Lower leg skin (tissue), 3 donors: Measurements from ENCODE around the gene PNLDC1.

Source experiments
- POLR2A ChIP-seq, 2 donors: fragments of 450-650 bp; IDR thresholded peaks; one replicate each; pipeline ENCODE4 v1.6.1; 2016 to 2017; ENCODE audit warnings: antibody characterized with exemption in 2 of 2, mild to moderate bottlenecking in 1 of 2, moderate library complexity in 1 of 2
- TF ChIP-seq, protein P1 (sequence below), 3 donors: fragments of 450-650 bp; IDR thresholded peaks; one replicate each; pipeline ENCODE4 v1.5.1; 2016; ENCODE audit warnings: antibody characterized with exemption in 3 of 3, mild to moderate bottlenecking in 3 of 3, moderate library complexity in 2 of 3

DNA sequence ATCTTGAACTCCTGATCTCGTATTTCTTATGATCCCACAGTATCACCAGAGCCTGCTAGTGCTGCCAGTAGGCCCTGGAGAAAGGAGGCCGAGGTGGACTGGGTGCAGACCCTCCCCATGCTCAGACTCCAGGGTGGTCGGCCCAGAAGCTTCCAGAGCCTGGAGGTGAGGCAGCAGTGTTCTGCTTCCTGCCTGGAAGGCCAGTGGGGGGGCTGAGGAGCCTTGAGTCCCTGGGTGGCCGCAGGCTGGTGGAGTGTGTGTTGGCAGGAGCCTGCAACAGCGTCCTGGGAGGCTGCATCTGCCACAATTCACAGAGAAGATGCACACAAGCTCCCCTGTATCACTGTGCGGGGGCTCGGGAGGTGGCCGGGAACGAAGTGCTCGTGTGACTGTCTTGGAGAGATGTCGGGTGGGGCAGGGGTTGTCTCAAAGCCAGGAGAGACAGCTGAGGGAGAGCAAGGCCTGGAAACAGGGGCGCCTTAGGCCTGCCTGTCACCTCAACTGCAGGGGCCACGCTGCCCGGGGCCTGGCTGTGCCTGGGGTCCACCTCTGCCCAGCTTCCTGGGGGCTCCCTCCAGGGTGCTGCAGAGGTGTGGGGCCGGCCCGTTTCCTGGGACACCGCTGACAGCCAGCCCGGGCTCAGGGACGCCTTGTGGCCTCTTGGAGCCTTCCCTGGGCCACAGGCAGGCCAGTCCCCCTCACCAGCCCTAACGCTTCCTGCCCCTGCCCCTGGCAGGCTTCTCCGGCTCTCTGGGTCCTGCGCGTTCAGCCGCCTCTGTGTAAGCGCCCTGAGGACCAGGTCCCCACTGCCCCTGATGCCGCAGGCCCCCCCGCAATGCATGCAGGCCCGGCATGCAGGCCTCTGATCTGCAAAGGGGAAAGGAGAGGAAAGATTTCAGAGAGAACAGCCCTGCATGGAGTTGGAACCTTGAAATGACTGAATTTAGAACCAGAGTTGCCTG is 66.5 kb downstream of the PNLDC1 start:
- no peak for TF ChIP-seq POLR2A (IDR thresholded peaks at IDR 0.05)
- TF ChIP-seq, protein P1, sequence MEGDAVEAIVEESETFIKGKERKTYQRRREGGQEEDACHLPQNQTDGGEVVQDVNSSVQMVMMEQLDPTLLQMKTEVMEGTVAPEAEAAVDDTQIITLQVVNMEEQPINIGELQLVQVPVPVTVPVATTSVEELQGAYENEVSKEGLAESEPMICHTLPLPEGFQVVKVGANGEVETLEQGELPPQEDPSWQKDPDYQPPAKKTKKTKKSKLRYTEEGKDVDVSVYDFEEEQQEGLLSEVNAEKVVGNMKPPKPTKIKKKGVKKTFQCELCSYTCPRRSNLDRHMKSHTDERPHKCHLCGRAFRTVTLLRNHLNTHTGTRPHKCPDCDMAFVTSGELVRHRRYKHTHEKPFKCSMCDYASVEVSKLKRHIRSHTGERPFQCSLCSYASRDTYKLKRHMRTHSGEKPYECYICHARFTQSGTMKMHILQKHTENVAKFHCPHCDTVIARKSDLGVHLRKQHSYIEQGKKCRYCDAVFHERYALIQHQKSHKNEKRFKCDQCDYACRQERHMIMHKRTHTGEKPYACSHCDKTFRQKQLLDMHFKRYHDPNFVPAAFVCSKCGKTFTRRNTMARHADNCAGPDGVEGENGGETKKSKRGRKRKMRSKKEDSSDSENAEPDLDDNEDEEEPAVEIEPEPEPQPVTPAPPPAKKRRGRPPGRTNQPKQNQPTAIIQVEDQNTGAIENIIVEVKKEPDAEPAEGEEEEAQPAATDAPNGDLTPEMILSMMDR (IDR thresholded peaks at IDR 0.05) = no peak
